ENCODE results near the gene SNX8.

Gene SNX8

GRCh38 chr7:2301511-2301863, 12.8 kb downstream of the SNX8 start:
- no peak overlapping the region for H3K4me3 ChIP-seq (replicated peaks in 1 of 2; ENCODE audit: low read depth in 2 of 2, low read length in 2 of 2)
- peak in 1 of 2 donors; percentile 24 for DNase-seq (ENCODE audit: low read depth in 2 of 2)
- TF ChIP-seq CTCF (IDR thresholded peaks at IDR 0.05; ENCODE audit: low read depth, low read length): no peak

DNA sequence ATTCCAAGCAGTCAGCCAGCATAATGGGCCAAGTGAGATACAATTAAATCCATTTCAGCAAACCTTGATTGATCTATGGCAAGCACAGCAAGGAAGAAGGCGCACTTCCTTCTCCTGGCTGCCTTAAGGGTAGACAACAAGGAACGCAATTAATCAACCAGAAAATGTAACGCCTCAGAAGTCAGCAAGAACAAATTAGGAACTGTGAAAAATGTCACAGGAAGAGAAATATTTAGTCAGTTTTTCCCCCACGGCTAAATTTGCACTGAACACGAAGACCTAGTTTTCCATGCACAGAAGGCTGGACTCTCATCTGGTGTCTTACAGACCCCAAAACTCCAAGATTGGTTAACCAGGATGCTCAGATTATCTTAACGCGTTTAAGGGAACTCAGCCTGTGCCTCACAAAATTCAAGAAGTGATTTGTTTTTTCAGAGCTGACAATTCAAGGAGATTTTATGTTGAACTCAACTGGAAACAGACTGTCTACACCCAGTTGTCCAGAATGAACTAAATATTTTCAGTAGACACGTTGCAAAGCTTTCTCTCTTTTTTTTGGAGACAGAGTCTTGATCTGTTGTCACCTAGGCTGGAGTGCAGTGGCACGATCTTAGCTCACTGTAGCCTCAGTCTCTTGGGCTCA, 14.2 kb downstream of the SNX8 start:
- no peak for DNase-seq (ENCODE audit: low read depth in 2 of 2)
- H3K4me3 ChIP-seq (replicated peaks in 1 of 2; ENCODE audit: low read depth in 2 of 2, low read length in 2 of 2): no peak overlapping the region
- no peak for TF ChIP-seq CTCF (IDR thresholded peaks at IDR 0.05; ENCODE audit: low read depth, low read length)

- H3K4me3 ChIP-seq (replicated peaks in 1 of 2; ENCODE audit: low read depth in 2 of 2, low read length in 2 of 2): peak overlapping the region in 1 of 2 donors; percentile 7
- TF ChIP-seq CTCF (IDR thresholded peaks at IDR 0.05; ENCODE audit: low read depth, low read length): no peak
- DNase-seq (ENCODE audit: low read depth in 2 of 2): peak; percentile 82 to 88
These were observed 15.0 kb downstream of the SNX8 start for GRCh38 chr7:2299131-2299829.

DNA sequence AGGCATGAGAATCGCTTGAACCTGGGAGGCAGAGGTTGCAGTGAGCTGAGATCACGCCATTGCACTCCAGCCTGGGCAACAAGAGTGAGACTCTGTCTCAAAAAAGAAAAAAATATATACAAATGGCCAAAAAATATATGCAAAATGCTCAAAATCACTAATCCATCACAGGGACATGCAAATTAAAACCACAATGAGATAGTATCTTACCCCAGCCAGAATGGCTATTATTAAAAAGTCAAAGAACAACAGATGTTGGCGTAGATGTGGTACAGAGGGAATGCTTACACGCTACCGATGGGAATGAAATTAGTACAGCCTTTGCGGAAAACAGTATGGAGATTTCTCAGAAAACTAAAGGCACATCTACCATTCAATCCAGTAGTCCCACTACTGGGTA, 17.4 kb downstream of the SNX8 start:
- no peak overlapping the region for H3K4me3 ChIP-seq (replicated peaks in 1 of 2; ENCODE audit: low read depth in 2 of 2, low read length in 2 of 2)
- DNase-seq (ENCODE audit: low read depth in 2 of 2): no peak
- no peak for TF ChIP-seq CTCF (IDR thresholded peaks at IDR 0.05; ENCODE audit: low read depth, low read length)

GRCh38 chr7:2295936-2296620, 18.2 kb downstream of the SNX8 start:
- no peak for TF ChIP-seq CTCF (IDR thresholded peaks at IDR 0.05; ENCODE audit: low read depth, low read length)
- no peak overlapping the region for H3K4me3 ChIP-seq (replicated peaks in 1 of 2; ENCODE audit: low read depth in 2 of 2, low read length in 2 of 2)
- no peak for DNase-seq (ENCODE audit: low read depth in 2 of 2)

DNA sequence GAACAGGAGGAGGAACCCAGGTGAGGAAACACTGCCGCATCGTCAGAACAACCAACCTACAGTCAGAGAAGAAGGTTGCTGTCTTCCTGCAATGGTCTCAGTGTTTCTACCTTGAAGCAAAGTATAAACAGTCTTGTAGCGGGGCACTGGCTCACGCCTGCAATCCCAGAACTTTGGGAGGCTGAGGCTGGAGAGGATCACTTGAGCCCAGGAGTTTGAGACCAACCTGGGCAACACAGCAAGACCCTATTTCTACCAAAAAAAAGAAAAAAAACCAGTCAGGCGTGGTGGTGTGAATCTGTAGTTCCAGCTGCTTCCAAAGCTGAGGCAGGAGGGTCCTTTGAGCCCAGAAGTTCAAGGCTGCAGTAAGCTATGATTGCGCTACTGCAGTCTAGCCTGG, 23.4 kb downstream of the SNX8 start:
- TF ChIP-seq CTCF (IDR thresholded peaks at IDR 0.05; ENCODE audit: low read depth, low read length): no peak
- DNase-seq (ENCODE audit: low read depth in 2 of 2): no peak
- no peak overlapping the region for H3K4me3 ChIP-seq (replicated peaks in 1 of 2; ENCODE audit: low read depth in 2 of 2, low read length in 2 of 2)
